GM18519 (cell line): ENCODE measurements around the gene GALR1.
"Not testable (repeated sequence)": the region's sequence is repeated elsewhere in the genome, so short reads cannot be mapped to it uniquely, and the experiment has no call there.

Experiments used
- ATAC-seq: cut with Tn5 transposase; IDR thresholded peaks from one replicate; pipeline ENCODE4 v1.9.1; 2021; ENCODE audit warnings: mild to moderate bottlenecking, moderate library complexity; ENCODE audit not compliant: unreplicated experiment, low FRiP score

Gene GALR1

DNA sequence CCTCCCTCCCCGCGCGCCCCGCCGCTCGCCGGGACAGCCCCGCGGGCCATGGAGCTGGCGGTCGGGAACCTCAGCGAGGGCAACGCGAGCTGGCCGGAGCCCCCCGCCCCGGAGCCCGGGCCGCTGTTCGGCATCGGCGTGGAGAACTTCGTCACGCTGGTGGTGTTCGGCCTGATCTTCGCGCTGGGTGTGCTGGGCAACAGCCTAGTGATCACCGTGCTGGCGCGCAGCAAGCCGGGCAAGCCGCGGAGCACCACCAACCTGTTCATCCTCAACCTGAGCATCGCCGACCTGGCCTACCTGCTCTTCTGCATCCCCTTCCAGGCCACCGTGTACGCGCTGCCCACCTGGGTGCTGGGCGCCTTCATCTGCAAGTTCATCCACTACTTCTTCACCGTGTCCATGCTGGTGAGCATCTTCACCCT is 865 bp downstream of the GALR1 start:
- no peak for ATAC-seq

DNA sequence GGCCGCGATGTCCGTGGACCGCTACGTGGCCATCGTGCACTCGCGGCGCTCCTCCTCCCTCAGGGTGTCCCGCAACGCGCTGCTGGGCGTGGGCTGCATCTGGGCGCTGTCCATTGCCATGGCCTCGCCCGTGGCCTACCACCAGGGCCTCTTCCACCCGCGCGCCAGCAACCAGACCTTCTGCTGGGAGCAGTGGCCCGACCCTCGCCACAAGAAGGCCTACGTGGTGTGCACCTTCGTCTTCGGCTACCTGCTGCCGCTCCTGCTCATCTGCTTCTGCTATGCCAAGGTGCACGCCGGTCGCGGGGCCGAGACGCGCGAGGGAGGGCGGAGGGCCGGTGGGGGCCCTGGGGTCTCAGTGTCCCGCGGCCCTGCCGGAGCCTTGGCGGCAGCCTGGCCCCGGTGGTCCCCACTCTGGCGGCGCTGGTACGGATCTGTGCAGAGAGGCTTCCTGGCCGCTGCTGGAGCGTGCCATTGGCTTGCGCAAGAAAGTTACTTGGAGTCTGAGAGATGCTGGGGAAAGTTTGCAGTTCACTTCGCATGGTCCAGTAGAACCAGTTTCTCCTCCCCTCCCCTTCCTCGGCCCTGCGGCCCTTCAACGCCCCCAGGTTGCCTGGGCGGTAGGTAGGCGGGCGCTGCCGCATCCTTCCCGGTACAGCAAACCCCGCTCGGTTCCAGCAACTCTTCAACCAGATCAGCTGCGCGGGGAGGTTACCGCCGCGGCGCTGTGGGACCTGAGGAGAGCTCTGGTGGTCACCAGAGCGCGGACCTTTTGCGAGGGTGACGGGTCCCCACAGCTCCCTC is 1.5 kb downstream of the GALR1 start:
- no peak for ATAC-seq

DNA sequence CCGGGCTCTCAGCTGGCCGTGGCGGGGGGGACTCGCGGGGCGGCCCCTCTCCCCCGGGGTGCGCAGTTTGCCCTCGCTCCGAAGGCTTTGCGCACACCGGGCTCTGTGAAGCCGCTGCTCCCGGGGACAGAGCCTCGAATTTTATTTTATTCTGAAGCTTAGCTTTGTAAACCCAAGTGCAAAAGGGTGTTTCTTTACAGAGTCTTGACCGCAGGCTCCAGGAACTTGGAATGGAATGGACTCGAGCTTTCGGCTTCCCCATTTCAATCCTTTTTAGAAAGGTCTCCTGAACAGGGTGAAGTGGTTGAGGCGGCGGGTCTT is 2.0 kb downstream of the GALR1 start:
- no peak for ATAC-seq

DNA sequence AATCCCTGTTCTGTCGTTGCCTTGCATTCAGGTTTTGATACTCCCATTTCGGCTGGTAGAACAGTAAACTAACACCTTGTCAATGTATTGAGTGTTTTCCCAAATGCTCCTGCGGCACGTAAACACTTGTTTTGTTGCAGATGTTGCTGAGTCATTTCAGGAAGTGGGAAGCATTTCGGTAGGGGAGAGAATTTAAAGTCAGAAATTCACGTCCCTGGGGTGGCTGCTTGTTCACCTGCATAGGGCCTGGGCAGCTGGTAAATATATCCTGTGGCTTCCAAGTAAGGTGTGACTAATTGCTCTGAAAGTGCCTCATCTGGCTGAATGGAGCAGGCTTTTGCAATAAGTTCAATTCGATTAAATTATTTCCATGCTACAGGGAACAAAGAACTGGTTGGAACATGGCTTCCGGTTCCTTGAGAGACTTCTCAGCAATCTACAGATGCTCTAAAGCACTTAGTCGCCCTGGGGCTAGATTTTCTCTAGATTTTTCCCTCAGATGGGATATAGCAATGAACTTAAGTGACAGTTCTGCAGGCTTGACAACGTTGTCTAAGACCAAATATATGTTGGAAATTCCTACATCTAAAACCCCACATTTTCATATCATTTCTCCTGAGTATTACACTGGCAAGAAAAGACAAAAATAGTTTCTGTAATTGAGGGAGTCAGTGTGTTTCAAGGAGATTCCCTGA is 5.2 kb downstream of the GALR1 start:
- no peak for ATAC-seq

DNA sequence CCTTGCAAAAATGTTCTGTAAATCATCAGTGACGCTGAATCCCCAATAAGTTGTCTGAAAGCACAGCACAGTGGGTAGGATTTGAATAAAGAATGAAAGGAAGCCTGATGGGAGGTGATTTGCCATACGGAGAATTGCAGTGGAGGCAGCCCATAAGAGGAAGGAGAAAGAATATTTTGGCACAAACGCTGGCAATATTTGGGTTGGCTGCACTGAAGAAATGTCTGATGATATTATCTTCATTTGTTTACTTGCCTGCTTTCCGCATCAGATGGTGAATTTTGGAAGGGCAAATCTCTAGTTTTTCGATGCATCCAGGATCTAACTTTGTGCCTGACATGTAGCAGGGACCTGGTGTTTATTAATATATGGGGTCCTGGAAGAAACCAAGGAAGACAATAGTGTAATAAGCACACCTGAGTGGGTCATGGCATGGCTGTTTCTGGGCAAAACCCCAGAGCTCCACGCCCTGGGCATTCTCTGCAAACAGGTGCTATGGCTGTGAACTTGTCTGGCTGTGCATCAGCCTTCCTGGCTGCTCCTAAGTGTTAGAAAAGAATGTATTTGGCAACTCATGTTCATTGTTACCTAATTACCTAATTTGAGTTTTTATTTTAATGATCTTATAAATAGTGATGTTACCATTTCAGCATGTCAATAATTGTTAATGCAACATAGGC is 5.9 kb downstream of the GALR1 start:
- ATAC-seq = no peak

DNA sequence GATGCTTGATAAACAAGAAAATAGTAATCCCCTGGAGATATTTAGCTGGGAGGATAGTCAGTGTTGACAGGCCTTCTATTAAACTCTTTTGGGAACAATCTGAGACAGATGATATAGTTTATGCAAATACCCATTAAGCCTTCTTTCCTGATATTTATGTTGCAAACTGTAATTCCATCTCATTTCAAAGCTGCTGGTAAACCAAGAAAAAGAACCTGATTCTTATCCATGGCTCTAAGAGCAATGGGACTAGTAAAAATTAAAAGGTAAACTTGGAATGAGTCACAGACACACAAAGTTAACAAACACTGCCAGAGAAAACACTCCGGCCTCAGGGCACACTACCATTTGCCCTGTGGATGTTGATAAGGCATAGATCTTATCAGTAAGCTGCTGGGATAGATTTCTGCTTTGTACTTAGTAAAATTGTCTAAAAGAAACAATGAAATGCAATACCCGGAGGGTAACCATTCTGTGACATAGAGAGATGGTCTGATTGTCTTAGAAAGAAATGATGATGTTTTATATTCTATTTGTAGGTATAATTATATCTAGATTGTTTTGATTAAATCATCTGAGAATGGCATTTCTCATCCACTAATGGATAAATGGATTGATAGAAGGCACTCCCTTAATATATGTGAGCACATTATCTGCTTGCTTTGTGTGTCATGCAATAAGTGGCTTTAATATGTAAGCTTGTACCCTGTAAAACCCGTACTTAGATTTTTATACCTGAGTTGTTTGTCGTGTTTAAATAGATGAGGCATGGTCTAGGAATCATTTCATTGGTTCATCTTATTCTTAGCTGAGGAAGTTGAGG is 13.2 kb downstream of the GALR1 start:
- ATAC-seq = no peak

DNA sequence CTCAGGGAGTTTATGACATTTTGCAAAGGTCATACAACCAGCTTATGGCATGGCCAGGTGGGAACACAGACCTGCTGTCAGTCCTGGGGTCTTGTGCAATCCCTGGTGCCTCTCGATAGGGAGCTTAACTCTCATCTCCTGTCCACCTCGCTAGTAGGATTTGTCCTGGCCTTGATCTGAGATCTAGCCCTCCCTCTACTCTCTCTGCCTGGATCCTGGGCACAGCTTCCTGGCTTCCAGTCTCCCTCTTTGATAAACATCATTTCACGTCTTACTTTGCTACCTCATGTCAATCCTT is 13.8 kb downstream of the GALR1 start:
- ATAC-seq = no peak

DNA sequence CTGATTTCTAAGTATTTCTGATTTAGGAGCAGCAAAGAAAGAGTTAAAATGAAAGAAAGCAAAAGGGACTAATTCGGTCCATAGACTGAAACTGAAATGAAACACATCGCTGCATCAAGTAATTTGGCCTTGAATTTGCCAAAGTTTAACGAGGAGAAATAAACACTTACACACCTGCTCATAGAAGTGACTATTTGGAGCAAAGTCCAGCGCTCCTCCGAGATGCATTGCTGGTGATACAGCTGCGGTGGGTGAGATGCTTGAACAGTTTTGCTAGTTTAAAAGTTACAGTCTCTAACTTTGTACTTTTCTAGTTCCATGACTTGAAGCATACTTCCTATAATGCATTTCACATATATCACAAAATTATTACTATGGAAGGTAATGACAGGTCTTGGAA is 18.3 kb downstream of the GALR1 start:
- no peak for ATAC-seq

DNA sequence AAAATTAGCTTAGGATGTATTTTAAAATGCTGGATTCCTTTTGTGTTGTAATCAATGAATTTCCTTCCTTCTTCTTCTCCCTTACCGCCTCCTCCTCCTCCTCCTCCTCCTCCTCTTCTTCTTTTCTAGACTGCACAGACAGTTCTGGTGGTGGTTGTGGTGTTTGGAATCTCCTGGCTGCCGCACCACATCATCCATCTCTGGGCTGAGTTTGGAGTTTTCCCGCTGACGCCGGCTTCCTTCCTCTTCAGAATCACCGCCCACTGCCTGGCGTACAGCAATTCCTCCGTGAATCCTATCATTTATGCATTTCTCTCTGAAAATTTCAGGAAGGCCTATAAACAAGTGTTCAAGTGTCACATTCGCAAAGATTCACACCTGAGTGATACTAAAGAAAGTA is 18.8 kb downstream of the GALR1 start:
- ATAC-seq = no peak

DNA sequence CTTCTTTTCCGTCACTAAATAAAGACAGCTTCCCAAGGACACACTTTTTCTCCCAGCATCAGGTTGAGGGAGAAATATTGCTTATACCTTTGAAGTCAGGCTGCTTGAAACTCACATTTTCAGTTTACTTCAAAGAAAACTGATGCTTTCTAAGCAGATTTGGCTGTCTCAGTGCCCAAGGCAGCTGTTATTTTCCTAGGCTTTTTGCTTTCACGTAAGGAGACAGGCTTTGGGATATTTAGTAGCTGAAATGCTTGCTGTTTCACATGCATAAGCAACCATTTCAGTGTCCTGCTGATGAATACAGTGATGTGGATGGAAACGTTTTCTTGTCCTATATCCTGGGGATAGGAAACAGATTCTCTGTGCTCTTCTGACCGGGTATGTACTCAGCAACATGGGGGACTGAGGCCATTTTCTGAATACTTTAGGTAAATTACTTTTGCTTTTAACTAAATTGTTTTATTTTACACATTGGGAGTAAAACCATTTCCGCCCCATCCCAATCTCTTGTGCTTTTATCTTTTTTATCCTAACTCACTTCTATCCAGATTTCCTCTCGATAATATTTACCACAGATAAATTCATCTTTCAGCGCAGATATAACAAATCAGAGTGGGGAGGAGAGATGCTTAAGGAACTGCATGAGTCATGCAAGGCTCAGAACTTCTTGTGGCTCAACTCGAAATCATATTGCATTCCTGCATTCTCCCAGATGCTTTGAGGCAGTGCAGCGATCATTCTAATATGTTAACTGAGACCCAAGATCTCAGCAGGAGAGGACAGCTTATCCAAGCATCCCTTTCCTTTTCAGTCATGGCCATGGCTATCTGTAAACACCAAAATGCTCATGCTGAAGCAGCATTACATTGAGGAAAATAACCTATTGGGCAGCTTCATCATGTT is 22.2 kb downstream of the GALR1 start:
- no peak for ATAC-seq

DNA sequence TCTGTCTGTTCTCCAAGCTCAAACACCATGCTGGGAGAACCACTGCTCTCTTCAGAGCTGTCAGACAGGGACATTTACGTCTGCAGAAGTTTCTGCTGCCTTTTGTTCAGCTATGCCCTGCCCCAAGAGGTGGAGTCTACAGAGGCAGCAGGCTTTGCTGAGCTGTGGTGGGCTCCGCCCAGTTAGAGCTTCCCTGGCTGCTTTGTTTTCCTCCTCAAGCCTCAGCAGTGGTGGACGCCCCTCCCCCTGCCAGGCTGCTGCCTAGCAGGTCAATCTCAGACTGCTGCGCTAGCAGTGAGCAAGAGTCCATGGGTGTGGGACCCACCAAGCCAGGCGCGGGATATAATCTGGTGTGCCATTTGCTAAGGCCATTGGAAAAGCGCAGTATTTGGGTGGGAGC is 41.2 kb downstream of the GALR1 start:
- ATAC-seq = not testable (repeated sequence)

DNA sequence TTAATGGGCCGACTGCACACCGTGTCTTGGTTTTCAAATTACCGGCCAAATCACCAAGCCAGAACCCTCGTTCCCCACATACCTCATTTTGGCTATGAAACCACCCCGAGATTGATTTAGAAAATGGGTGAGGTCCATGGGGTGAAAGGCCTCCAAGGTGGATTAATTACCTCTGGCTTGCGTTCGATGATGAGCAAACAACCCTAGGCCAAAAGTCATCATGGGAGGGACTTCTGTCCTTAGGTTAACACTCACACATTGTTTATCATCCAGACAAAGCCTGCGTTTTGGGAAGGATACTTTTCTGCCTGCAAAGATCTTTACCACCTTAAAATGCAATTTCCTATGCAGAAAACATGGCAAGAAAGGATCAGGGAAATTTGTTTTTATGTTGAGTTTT is 48.5 kb downstream of the GALR1 start:
- no peak for ATAC-seq

DNA sequence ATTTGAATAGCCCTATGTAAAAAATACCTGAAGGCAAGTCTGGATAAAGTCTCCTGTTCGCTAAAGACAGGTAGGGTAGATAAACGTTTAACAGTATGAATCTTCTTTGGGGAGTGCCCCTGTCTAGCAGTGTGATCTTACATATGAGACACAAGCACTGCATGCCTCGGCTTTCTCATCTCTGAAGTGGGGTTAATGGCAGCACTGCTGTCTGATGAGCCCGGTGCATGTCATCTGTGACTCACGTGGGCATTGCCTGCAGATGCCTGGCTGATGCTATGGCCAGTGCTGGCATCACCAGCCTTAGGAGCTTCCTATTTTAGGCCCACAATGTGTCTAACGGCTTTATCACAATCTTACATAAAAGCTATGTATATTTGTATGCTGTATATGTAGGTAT is 50.1 kb downstream of the GALR1 start:
- ATAC-seq = no peak

DNA sequence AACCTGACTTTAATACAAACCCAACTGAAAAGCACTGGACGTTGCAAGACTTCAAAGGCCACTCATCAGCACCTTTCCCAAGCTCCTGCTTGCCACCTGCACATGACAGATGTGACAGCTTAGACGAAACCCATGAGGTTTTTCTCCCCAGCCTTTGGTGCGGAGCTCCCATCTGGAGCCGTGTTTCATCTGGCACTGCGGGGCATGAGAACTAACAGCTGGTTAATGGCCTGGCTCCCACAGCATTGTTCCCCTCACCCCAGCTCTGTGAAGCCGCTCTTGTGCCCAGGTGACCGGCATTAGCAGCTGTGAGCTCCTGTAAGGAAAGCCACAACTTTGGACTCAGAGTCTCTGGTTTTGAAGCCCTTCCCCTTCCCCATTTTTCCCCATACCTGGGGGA is 50.9 kb downstream of the GALR1 start:
- no peak for ATAC-seq

DNA sequence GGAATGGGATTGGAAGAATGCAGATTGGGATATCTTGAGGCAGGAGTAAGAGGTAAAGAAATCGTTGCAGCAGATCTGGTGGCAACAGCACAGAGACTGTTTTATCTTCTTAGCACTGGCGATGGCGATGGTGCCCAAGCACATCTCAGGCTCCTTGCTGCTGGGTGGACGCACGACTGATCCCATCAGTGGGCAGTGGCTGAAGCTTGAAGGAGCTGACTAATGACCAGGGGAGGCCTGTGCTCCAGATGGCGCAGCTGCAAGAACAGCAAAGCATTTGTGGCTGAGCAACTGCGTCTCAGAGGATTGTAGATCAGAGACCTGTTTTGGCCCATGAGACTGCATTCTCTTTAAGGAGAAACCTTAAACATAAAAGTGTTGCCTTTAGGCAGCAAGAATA is 54.6 kb downstream of the GALR1 start:
- ATAC-seq = no peak

DNA sequence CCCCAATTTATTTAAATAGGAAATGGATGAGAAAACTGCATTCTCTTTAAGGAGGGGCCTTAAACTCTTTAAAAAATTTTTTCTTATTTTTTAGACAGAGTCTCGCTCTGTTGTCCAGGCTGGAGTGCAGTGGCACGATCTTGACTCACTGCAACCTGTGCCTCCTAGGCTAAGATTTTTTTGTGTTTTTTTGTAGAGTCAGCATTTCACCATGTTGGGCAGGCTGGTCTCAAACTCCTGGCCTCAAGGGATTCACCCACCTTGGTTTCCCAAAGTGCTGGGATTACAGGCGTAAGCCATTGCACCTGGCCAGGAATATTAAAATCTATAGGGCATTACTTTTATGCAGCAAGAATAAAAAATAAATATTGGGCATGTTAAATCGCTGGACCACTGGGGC is 56.0 kb downstream of the GALR1 start:
- no peak for ATAC-seq

DNA sequence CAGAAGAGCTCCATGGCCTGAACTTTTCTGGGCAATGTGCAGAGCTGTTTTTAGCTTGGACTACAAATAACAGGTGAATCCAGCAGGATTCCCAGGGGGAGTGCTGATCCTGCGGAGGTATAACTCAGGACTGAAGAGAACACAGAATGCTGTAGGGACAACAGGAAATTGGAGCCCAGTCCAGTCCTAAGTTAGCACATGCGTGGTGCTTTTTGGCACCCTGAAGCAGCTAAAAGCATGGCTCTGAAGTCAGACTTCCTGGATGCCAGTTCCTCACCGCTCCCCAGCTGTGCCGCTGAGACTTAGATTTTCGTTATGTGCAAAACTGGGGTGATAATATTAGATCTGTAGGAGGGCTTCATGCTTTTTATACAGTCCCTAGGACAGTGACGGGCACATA is 58.6 kb downstream of the GALR1 start:
- ATAC-seq = no peak

DNA sequence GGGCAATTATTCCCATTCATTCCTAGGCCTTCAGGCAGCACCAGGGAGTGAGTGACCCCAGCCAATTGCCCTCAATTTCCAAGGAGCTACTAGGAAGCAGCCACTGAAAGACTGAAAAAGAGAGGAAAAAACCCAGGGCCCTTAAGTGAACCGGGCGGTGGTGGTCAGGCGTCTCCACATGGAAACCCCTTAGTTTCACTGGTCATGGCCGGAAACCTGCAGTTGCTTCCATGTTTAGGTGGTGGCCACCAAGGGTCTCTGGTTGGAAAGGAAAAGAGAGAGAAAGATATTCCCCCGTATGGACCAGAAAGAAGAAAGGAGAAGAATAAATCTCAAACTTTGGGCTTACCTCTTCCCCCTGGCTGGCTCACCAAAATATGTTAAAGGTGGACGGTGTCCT is 64.9 kb downstream of the GALR1 start:
- ATAC-seq = no peak

DNA sequence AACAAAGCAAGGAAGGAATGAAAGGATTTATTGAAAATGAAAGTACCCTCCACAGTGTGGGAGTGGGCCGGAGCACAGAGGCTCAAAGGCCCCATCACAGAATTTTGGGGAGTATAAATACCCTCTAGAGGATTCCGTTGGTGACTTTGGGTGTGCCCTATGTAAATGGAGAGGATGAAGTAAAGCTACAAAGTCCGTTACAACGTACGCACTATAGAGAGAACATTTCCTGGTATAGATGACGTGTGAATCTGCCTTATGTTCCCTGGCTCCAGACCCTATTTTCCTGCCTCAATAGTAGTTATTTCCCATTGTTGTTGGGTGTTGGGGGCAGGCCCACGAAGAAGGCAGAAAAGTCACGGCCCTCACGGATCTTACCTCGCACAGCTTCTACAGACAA is 65.3 kb downstream of the GALR1 start:
- ATAC-seq = no peak

DNA sequence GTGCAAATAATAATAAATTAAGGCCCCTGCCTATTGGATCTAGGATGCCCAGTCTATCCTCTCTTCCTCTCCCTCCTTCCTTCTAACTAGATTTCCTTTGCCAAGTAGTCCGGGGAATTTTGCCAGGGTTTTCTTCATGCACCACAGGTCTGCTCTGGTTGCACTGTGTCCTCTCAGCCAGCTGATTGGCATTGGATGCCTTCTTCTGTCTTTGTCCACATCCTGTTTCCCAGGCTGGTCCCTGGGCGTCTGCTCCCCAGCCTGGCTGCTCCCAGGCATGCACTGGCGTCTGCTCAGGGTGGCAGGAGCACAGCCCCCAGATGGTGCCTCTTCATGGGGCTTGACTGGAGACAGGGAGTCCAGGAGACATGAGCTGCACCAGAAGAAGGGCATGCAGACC is 66.4 kb downstream of the GALR1 start:
- no peak for ATAC-seq
